Measurements from ENCODE around the gene MPEG1. TPM values are rescaled to one million over a fixed set of nuclear protein-coding genes. Genes with fewer than 3 reads are reported as not detected.

MPEG1 gene
- total and polyA plus RNA-seq, 2 of the 13 experiments (the other 11 are each of a cell fraction or from before 2014, with no cell fraction given) = not detected

DNA sequence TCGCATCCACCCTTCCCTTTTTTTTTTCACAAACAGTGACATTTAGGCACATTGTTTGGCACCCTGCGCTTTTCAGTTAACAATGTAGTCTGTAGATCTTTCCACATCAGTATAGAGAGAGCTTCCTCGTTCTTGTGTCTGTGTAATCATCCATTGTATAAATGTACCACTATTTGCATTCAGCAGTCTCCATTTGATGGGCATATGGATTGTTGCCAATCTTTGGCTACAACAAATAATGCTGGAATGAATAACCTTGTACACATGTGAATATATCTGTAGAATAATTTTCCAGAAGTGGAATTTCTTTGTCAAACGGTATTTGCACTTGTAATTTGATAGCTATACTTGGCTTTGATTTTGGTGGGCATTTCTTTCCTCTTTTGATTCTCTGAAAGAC, 17.1 kb downstream of the MPEG1 start (continued):
- TF ChIP-seq, protein P1, sequence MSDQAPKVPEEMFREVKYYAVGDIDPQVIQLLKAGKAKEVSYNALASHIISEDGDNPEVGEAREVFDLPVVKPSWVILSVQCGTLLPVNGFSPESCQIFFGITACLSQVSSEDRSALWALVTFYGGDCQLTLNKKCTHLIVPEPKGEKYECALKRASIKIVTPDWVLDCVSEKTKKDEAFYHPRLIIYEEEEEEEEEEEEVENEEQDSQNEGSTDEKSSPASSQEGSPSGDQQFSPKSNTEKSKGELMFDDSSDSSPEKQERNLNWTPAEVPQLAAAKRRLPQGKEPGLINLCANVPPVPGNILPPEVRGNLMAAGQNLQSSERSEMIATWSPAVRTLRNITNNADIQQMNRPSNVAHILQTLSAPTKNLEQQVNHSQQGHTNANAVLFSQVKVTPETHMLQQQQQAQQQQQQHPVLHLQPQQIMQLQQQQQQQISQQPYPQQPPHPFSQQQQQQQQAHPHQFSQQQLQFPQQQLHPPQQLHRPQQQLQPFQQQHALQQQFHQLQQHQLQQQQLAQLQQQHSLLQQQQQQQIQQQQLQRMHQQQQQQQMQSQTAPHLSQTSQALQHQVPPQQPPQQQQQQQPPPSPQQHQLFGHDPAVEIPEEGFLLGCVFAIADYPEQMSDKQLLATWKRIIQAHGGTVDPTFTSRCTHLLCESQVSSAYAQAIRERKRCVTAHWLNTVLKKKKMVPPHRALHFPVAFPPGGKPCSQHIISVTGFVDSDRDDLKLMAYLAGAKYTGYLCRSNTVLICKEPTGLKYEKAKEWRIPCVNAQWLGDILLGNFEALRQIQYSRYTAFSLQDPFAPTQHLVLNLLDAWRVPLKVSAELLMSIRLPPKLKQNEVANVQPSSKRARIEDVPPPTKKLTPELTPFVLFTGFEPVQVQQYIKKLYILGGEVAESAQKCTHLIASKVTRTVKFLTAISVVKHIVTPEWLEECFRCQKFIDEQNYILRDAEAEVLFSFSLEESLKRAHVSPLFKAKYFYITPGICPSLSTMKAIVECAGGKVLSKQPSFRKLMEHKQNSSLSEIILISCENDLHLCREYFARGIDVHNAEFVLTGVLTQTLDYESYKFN (CRISPR knock-in tag; conservative IDR thresholded peaks at IDR 0.05) = no peak
- no peak for TF ChIP-seq HNRNPLL (IDR thresholded peaks at IDR 0.05; ENCODE audit: low read depth, low read length, poor library complexity, severe bottlenecking)
- TF ChIP-seq, protein P2, sequence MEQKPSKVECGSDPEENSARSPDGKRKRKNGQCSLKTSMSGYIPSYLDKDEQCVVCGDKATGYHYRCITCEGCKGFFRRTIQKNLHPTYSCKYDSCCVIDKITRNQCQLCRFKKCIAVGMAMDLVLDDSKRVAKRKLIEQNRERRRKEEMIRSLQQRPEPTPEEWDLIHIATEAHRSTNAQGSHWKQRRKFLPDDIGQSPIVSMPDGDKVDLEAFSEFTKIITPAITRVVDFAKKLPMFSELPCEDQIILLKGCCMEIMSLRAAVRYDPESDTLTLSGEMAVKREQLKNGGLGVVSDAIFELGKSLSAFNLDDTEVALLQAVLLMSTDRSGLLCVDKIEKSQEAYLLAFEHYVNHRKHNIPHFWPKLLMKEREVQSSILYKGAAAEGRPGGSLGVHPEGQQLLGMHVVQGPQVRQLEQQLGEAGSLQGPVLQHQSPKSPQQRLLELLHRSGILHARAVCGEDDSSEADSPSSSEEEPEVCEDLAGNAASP (CRISPR knock-in tag; IDR thresholded peaks at IDR 0.05; ENCODE audit: borderline replicate concordance) = no peak

DNA sequence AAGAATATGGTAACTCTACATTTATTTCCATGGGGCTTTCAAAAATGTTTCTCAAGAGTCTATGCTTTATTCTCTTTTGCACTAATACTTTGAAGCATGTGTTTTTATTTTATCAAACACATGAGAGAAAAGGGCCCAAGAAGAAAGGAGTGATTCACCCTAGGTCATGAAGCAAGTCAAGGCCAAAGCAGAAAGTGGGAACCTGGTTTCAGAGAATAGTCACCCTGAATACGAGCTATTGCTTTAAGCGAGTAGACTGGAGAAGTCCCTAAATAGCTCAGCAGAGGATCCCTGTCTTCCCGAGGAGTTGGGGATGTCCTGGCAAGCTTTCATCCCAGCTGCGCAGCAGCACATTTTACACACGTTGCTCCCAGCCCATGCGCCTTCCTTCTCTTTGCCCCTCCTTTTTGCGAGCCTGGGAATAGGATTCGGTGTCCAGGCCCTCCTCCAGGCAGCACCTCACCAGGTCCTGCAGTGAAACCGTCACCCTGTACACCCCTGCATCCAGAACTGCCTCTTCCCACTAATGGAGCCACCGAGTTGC, 19.1 kb downstream of the MPEG1 start:
- no peak for ATAC-seq
- TF ChIP-seq NR2F6 (IDR thresholded peaks at IDR 0.05) (no peak), NR2F6 (CRISPR knock-in tag; IDR thresholded peaks at IDR 0.05) (no peak), SMAD1 (CRISPR knock-in tag; IDR thresholded peaks at IDR 0.05; ENCODE audit: borderline replicate concordance, low read depth) (no peak), ZNF331 (CRISPR knock-in tag; IDR thresholded peaks at IDR 0.05) (no peak), ZNF558 (CRISPR knock-in tag; IDR thresholded peaks at IDR 0.05; ENCODE audit: borderline replicate concordance) (no peak), EP300 (IDR thresholded peaks at IDR 0.05; ENCODE audit: low read depth in 2 of 2, low read length in 2 of 2) (no peak), EP300 (CRISPR knock-in tag; IDR thresholded peaks at IDR 0.05; ENCODE audit: borderline replicate concordance) (no peak), AGO2 (optimal IDR thresholded peaks at IDR 0.05; ENCODE audit: low read depth, low read length) (no peak), NCOA2 (CRISPR knock-in tag; IDR thresholded peaks at IDR 0.05) (no peak), ZBTB42 (CRISPR knock-in tag; IDR thresholded peaks at IDR 0.05) (no peak), ZNF572 (CRISPR knock-in tag; IDR thresholded peaks at IDR 0.05) (no peak)
- TF ChIP-seq, protein P3, sequence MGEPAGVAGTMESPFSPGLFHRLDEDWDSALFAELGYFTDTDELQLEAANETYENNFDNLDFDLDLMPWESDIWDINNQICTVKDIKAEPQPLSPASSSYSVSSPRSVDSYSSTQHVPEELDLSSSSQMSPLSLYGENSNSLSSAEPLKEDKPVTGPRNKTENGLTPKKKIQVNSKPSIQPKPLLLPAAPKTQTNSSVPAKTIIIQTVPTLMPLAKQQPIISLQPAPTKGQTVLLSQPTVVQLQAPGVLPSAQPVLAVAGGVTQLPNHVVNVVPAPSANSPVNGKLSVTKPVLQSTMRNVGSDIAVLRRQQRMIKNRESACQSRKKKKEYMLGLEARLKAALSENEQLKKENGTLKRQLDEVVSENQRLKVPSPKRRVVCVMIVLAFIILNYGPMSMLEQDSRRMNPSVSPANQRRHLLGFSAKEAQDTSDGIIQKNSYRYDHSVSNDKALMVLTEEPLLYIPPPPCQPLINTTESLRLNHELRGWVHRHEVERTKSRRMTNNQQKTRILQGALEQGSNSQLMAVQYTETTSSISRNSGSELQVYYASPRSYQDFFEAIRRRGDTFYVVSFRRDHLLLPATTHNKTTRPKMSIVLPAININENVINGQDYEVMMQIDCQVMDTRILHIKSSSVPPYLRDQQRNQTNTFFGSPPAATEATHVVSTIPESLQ (CRISPR knock-in tag; conservative IDR thresholded peaks at IDR 0.05) = no peak
- TF ChIP-seq, protein P4, sequence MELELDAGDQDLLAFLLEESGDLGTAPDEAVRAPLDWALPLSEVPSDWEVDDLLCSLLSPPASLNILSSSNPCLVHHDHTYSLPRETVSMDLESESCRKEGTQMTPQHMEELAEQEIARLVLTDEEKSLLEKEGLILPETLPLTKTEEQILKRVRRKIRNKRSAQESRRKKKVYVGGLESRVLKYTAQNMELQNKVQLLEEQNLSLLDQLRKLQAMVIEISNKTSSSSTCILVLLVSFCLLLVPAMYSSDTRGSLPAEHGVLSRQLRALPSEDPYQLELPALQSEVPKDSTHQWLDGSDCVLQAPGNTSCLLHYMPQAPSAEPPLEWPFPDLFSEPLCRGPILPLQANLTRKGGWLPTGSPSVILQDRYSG (CRISPR knock-in tag; IDR thresholded peaks at IDR 0.05) = no peak

More for the DNA sequence above, 19.1 kb downstream of the MPEG1 start:
- Histone ChIP-seq H3K36me3 (replicated peaks in 1 of 2; ENCODE audit: control insufficient read depth in 1 of 2, insufficient read depth in 2 of 2, low read length in 2 of 2) (peaks cover 7% of the 10 kb centered on the region in 2 experiments; a peak in 2 of 5 replicates), H4K20me1 (ENCODE audit: insufficient read depth, low read length) (no peaks in the 10 kb centered on the region), H3K27me3 (ENCODE audit: control insufficient read depth in 1 of 2, insufficient read depth in 2 of 2, low read length in 2 of 2) (no peaks in the 10 kb centered on the region), H3K9ac (ENCODE audit: insufficient read depth, low read depth, low read length) (no peak overlapping the region), H3K4me2 (ENCODE audit: low read depth, low read length) (no peak overlapping the region), H3K4me1 (ENCODE audit: insufficient read depth, low read length) (peaks cover 18% of the 10 kb centered on the region), H3K9me3 (ENCODE audit: low read length) (no peaks in the 10 kb centered on the region), H3K4me3 (replicated peaks in 1 of 3; ENCODE audit: insufficient read depth in 1 of 3, low read depth in 2 of 3, low read length in 3 of 3) (no peak overlapping the region), H2AFZ (ENCODE audit: low read length) (no peak overlapping the region), H3K27ac (ENCODE audit: extremely low read length, insufficient read depth, low read length) (no peak overlapping the region), H3K79me2 (ENCODE audit: insufficient read depth, low read length) (no peaks in the 10 kb centered on the region)
- 94% methylated on average over 10 of the region's 10 CpGs for WGBS (ENCODE audit: low lambda C conversion rate)
- FAIRE-seq (no peak), DNase-seq (ENCODE audit: low spot score) (no peak)
- POLR2A ChIA-PET = interaction anchor here (0.8 kb wide), 1 partner anchor 22 kb away, joined by 3 read pairs; no protein-coding TSS in a partner anchor
- CTCF ChIA-PET (ENCODE audit: low intra/inter-chr PET ratio, low total read pairs) = no interaction called here
- intact Hi-C loops (cut with micrococcal nuclease; ENCODE audit: unreplicated experiment) (no loop called here), in situ Hi-C loops (cut with HindIII; ENCODE audit: extremely low pct_ligation_motif_present, low pct_unique_long_range_greater_than_20kb) (loop anchor here (25.0 kb wide), 1 partner anchor 494 kb away; no protein-coding TSS in a partner anchor)
- BruUV-seq (replicated peaks) = no TSS peak

Data from HepG2 (cell line).